ENCODE data around the gene MRTO4. TPM values are rescaled to one million over a fixed set of nuclear protein-coding genes. Genes with fewer than 3 reads are reported as not detected.
"Not testable (repeated sequence)": the region's sequence is repeated elsewhere in the genome, so short reads cannot be mapped to it uniquely, and the experiment has no call there.

The MRTO4 gene
- total RNA-seq, 2 donors from 2014 or later, result 60.4 to 83.6 TPM

DNA sequence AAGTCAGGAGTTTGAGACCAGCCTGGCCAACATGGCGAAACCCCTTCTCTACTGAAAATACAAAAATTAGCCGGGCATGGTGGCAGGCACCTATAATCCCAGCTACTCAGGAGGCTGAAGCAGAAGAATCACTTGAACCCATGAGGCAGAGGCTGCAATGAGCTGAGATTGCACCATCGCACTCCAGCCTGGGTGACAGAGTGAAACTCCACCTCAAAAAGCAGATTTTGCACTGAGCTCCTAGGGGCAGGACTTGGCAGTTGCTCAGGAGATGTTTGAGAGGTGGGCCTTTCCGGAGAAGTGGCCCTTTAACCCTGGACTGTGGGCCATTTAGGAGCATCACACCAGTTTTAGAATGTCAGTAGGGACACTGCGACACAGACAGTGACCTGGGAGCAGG is 4.7 kb downstream of the MRTO4 start:
- H3K27ac Mint-ChIP-seq, result peak overlapping the region; percentile 65 to 80
- not testable (repeated sequence) for ATAC-seq; DNase-seq (ENCODE audit: low spot score in 2 of 2); H3K9me3 Mint-ChIP-seq
- H3K36me3 Mint-ChIP-seq, result peaks cover 25 to 34% of the 10 kb centered on the region in 2 donors

DNA sequence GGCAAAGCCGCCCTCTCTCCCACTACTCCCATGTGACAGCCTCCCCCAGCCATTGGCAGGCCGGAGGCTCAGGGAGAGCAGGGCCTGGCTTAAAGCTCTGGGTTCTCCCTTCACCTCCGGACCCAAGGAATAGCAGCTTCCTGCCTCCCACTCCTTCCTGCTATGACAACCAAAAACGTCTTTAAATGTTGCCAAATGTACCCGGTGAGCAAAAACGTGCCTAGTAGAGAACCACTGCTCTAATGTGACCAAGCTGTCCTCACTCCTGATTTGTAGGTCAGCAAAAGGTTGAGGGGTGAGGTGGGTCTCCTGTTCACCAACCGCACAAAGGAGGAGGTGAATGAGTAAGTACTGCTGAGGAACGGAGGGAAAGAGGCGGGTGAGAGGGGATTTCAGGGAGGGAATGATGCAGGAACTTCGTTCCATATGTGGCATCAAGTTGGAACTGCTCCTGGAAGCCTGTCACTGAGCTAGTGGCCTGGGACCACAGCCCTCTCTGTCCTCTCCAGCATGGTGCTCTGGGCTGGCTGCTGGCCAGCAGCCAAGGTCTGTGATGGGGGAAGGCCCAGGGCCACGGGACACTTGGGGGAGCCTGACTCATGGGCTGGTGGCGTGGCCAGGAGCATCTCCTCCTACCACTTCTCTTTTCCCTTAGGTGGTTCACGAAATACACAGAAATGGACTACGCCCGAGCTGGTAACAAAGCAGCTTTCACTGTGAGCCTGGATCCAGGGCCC is 5.7 kb downstream of the MRTO4 start:
- peak; percentile 39 to 84 for ATAC-seq
- DNase-seq (ENCODE audit: low spot score in 2 of 2), result peak in 1 of 2 donors; percentile 83
- Mint-ChIP-seq H3K36me3 (peaks cover 17 to 26% of the 10 kb centered on the region in 2 donors), H3K9me3 (no peaks in the 10 kb centered on the region), H3K27ac (peak overlapping the region; percentile 80 to 93)

- no peaks in the 10 kb centered on the region for H3K9me3 Mint-ChIP-seq
- peak overlapping the region; percentile 50 to 80 for H3K27ac Mint-ChIP-seq
- no peak for ATAC-seq
- DNase-seq (ENCODE audit: low spot score in 2 of 2), result no peak
- H3K36me3 Mint-ChIP-seq, result peaks cover 9 to 18% of the 10 kb centered on the region in 2 donors
These were observed 6.7 kb downstream of the MRTO4 start for GRCh38 chr1:19258353-19258752.

DNA sequence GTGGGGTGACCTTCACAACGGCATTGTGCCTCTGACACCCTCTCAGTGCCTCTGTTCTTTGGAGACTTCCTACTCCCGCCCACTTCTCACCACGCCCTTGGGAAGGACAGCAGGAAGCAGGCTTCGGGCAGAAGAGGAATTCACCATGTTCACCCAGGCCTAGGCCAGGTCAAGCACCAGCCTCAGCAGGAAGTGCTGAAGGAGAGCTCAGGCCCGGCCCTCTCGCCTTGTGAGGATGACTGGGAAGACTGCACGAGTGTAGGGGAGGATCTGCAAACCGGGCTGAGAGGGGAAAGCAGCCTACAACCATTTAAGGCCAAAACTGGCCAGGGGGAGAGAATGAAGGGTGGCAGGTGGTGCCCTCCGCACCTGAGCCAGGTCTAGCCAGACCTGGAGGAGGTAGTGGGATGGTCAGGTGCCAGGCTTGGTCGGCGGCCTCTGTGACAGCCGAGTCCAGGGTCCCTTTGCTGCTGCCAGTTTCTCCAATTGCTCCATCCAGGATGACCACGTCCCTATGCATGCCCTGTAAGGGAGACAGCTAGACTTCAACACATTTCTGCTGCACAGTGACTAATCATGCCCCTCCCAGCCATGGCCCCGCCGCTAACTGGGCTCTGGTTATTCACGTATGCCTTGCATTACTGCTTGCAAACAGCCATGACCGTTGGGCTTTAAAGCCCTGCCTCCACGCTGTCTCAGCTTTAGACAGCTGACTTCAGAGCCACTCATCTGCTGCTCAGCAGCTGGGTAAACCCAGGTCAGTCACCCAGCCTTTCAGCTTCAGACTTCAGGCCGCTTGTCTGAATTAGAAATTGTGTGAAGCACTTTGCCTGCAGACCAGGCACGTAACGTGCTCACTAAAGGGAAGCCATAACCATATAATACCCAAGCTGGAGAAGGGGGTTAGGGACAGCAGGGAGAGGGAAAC is 8.9 kb downstream of the MRTO4 start:
- Mint-ChIP-seq H3K36me3 (peaks cover 4 to 12% of the 10 kb centered on the region in 2 donors), H3K9me3 (no peaks in the 10 kb centered on the region), H3K27ac (peak overlapping the region; percentile 30 to 80)
- ATAC-seq (no peak), DNase-seq (ENCODE audit: low spot score in 2 of 2) (no peak)

- ATAC-seq (no peak), DNase-seq (ENCODE audit: low spot score in 2 of 2) (no peak)
- H3K36me3 Mint-ChIP-seq, result peaks cover 4 to 10% of the 10 kb centered on the region in 2 donors
- no peaks in the 10 kb centered on the region for H3K9me3 Mint-ChIP-seq
- no peak overlapping the region for H3K27ac Mint-ChIP-seq
These were observed 10.4 kb downstream of the MRTO4 start for GRCh38 chr1:19262047-19262446.

GRCh38 chr1:19262744-19263143 is 11.1 kb downstream of the MRTO4 start:
- Mint-ChIP-seq H3K27ac (no peak overlapping the region), H3K9me3 (no peaks in the 10 kb centered on the region), H3K36me3 (peaks cover 3 to 4% of the 10 kb centered on the region in 2 donors)
- DNase-seq (ENCODE audit: low spot score in 2 of 2) (no peak), ATAC-seq (peak in 1 of 2 donors; percentile 21)

- H3K36me3 Mint-ChIP-seq, result peaks cover 6% of the 10 kb centered on the region in 2 donors
- no peak for DNase-seq (ENCODE audit: low spot score in 2 of 2)
- H3K9me3 Mint-ChIP-seq, result no peaks in the 10 kb centered on the region
- ATAC-seq, result peak in 1 of 2 donors; percentile 28
- no peak overlapping the region for H3K27ac Mint-ChIP-seq
These were observed 16.8 kb downstream of the MRTO4 start for GRCh38 chr1:19268445-19268844.

GRCh38 chr1:19269427-19270342 is 18.1 kb downstream of the MRTO4 start:
- not testable (repeated sequence) for H3K9me3 Mint-ChIP-seq, ATAC-seq
- peak overlapping the region in 1 of 2 donors; percentile 27 for H3K27ac Mint-ChIP-seq

DNA sequence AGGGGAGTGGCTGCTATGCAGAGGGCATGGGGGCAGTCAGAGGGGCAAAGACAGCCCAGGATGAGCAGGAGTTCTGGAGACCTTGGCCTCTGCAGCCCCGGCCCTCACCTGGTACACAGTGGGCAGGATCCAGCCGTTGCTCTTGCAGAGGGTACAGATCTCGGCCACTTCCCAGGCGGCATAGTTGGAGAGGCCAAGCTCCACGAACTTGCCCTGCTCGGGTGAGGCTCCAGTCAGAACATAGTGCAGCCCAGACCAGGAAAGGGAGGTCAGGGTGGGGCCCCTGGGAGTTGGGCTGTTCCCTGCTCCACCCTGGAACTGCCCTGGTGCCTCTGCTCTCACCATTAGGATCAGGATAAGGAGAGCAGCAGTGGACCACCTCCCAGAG is 18.7 kb downstream of the MRTO4 start:
- ATAC-seq; DNase-seq (ENCODE audit: low spot score in 2 of 2): not testable (repeated sequence)

More at GRCh38 chr1:19269427-19270342, 18.1 kb downstream of the MRTO4 start:
- DNase-seq (ENCODE audit: low spot score in 2 of 2), result not testable (repeated sequence)
- peaks cover 11 to 12% of the 10 kb centered on the region in 2 donors for H3K36me3 Mint-ChIP-seq

DNA sequence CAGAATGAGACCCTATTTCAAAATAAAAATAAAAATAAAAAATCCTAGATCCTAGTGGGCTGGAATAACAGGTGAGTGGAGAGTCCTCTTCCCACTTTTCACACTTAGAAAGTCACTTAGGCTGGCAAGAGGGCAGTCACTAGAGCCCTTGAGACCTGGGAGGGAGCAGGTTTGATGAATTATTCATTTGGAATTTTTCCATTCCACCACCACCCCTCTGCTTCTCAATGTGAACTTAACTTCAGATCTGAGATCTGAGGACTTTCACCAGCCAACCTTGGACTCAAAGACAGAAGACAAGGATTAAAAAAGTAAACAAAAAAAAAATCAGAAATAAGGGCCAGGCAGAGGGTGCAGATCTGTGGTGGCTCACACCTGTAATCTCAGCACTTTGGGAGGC is 20.5 kb downstream of the MRTO4 start:
- Mint-ChIP-seq H3K27ac (no peak overlapping the region), H3K36me3 (peaks cover 13 to 17% of the 10 kb centered on the region in 2 donors), H3K9me3 (no peaks in the 10 kb centered on the region)
- DNase-seq (ENCODE audit: low spot score in 2 of 2), result no peak
- no peak for ATAC-seq

More for the DNA sequence above, 18.7 kb downstream of the MRTO4 start:
- H3K36me3 Mint-ChIP-seq, result peaks cover 13 to 14% of the 10 kb centered on the region in 2 donors
- not testable (repeated sequence) for H3K27ac Mint-ChIP-seq, H3K9me3 Mint-ChIP-seq

DNA sequence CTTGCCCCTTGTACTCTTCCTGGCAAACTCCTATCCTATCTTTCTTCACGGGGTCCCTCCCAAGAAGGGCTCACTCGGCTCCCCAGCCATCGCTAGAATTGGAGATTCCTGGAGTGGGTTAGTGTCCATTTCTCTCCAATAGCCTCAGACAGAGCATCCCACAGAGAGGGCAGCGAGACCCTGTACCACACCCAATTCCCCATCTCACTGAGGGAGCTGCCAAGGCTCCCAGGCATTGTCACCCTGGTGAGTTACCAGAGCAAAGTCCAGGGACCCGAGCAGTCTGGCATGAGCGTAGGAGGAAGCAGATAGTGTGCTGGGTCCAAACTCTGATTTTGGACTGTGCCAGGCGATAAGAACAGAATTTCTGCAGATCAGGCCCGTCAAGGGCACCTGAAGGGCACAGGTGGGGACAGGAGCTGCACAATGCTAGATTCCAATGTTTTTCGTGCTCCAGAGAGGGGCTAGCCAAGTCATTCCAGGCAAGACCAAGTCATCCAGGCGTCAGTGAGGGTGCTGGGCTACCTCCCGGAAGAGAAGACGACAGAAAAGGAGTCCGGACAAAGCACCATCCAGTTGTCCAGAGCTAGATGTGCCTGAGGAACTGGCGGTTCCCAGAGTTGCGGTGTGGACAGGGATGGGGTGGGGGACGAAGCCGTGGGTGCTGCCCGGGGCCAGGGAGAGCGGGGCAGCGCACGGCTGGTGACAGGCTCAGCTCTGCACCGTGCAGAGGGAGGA is 21.7 kb downstream of the MRTO4 start:
- no peak overlapping the region for H3K27ac Mint-ChIP-seq
- ATAC-seq, result no peak
- DNase-seq (ENCODE audit: low spot score in 2 of 2), result no peak
- no peaks in the 10 kb centered on the region for H3K9me3 Mint-ChIP-seq
- peaks cover 13 to 17% of the 10 kb centered on the region in 2 donors for H3K36me3 Mint-ChIP-seq

DNA sequence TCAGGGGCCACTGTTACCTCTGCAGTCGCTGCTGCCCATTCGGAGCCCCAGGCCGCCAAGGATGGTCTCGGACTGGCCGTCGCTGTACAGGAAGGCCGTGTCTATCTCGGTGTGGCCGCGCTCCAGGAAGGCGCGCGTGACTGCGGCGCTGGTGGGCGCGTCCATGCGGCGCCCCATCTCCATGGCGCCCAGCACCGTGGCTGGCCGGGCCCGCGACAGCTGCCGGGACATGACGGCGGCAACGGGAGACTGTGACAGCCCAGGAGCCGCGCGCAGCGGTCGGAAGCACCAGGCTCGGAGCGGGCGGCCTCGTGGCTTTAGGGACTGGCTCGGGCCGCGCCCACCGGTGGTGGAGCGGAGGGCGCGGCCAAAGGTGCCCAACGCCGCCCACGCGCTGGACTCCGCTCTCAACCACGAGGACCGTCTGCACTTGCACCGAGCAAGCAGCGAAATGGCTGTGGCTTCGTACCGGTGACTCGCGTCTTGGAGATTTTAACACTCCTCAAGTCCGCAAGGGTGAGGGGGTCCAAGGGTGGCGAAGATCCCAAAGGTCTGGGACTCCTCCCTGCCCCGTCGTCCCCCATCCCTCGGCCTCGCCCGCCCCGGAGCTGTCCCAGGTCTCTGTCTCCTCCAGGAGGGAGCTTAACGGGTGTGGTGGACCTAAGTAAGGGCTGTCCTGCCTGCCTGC is 22.4 kb downstream of the MRTO4 start:
- H3K9me3 Mint-ChIP-seq; H3K27ac Mint-ChIP-seq; DNase-seq (ENCODE audit: low spot score in 2 of 2): not testable (repeated sequence)
- ATAC-seq, result peak; percentile 49 to 57
- H3K36me3 Mint-ChIP-seq, result peaks cover 13 to 17% of the 10 kb centered on the region in 2 donors

- Mint-ChIP-seq H3K9me3 (no peaks in the 10 kb centered on the region), H3K27ac (no peak overlapping the region), H3K36me3 (peaks cover 13 to 17% of the 10 kb centered on the region in 2 donors)
- no peak for ATAC-seq
- DNase-seq (ENCODE audit: low spot score in 2 of 2), result no peak
These were observed 23.0 kb downstream of the MRTO4 start for GRCh38 chr1:19274636-19275035.

DNA sequence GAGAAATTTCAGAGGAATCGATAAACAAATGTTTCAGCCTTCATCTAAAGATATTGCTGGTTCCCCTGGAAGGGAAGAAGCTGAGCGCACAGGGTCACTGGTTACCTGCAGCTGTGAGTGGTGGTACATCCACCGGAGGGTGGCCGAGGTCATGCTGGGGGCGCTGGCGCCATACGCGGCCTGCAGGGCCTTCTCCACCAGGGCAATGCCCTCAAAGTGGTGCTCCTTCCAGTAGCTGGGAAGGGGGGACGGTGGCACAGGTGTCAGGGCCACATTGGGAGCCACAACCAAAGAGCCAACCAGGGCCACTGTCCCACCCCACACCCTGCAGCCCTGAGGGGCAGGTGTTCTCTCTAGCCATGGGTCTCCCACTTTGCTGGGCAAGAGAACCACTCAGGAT is 32.3 kb downstream of the MRTO4 start:
- DNase-seq (ENCODE audit: low spot score in 2 of 2), result no peak
- Mint-ChIP-seq H3K27ac (no peak overlapping the region), H3K9me3 (no peaks in the 10 kb centered on the region), H3K36me3 (peaks cover 0 to 1% of the 10 kb centered on the region in 2 donors)
- no peak for ATAC-seq

GRCh38 chr1:19284881-19285280 is 33.3 kb downstream of the MRTO4 start:
- no peak overlapping the region for H3K27ac Mint-ChIP-seq
- peaks cover 4 to 11% of the 10 kb centered on the region in 2 donors for H3K36me3 Mint-ChIP-seq
- no peaks in the 10 kb centered on the region for H3K9me3 Mint-ChIP-seq
- ATAC-seq (no peak), DNase-seq (ENCODE audit: low spot score in 2 of 2) (no peak)

Data from activated naive CD4-positive, alpha-beta T cell treated with anti-CD3 and anti-CD28 coated beads, Interleukin-2, amount 50 U/mL, for 72 hours (primary cell).